Spinal cord (tissue), 10 donors: ENCODE data around the gene MMP17. TPM values are rescaled to one million over a fixed set of nuclear protein-coding genes. Genes with fewer than 3 reads are reported as not detected.

ENCODE experiments used
- DNase-seq, 6 donors: peaks; one replicate each; pipeline versions ENCODE4 v3.0.0 to v3.0.0-alpha.2; 2013 to 2015; ENCODE audit warnings: low spot score in 6 of 6, low read depth in 4 of 6
- H3K27ac ChIP-seq: one replicate; pipeline ENCODE4 v1.5.1; 2013; ENCODE audit warnings: low read depth, low read length, control low read depth
- H3K27me3 ChIP-seq: one replicate; pipeline ENCODE4 v1.6.1; 2013; ENCODE audit warnings: low read length; ENCODE audit not compliant: control insufficient read depth, insufficient read depth
- H3K36me3 ChIP-seq: one replicate; pipeline ENCODE4 v1.6.1; 2013; ENCODE audit warnings: low read length; ENCODE audit not compliant: control insufficient read depth, insufficient read depth
- H3K4me1 ChIP-seq: one replicate; pipeline ENCODE4 v1.6.1; 2013; ENCODE audit warnings: low read length; ENCODE audit not compliant: control insufficient read depth, insufficient read depth
- H3K4me3 ChIP-seq: one replicate; pipeline ENCODE4 v1.5.1; 2013; ENCODE audit warnings: low read depth, low read length, control low read depth
- H3K9me3 ChIP-seq: one replicate; pipeline ENCODE4 v1.6.1; 2013; ENCODE audit warnings: low read length; ENCODE audit not compliant: control insufficient read depth, insufficient read depth
- WGBS: methylation state at CpG from one replicate; pipeline ENCODE4 v1.1.5; 2013; ENCODE audit warnings: missing lambda C conversion rate; ENCODE audit not compliant: insufficient coverage; 5-methylcytosine and 5-hydroxymethylcytosine counted together
- polyA plus RNA-seq, 2 donors: library from polyadenylated mRNA; unstranded; fragments of 120-200 nt; gene quantifications; one replicate each; pipeline ENCODE4 v1.2.1, GENCODE V29; 2013; ENCODE audit not compliant: insufficient read length in 2 of 2
- total RNA-seq, 2 donors: library from RNA; depleted of rRNA in 1 of 2; stranded (reverse); fragments of 120-200 nt in 1 of 2; fragments of >200 nt in 1 of 2; gene quantifications; one replicate each; pipeline versions ENCODE4 v1.2.3 to v1.2.4, GENCODE V29; 2013 to 2014
- donor health status: healthy.

MMP17 gene
- total and polyA plus RNA-seq, 4 donors, result 16.5 to 98.3 (median 42.1) TPM

DNA sequence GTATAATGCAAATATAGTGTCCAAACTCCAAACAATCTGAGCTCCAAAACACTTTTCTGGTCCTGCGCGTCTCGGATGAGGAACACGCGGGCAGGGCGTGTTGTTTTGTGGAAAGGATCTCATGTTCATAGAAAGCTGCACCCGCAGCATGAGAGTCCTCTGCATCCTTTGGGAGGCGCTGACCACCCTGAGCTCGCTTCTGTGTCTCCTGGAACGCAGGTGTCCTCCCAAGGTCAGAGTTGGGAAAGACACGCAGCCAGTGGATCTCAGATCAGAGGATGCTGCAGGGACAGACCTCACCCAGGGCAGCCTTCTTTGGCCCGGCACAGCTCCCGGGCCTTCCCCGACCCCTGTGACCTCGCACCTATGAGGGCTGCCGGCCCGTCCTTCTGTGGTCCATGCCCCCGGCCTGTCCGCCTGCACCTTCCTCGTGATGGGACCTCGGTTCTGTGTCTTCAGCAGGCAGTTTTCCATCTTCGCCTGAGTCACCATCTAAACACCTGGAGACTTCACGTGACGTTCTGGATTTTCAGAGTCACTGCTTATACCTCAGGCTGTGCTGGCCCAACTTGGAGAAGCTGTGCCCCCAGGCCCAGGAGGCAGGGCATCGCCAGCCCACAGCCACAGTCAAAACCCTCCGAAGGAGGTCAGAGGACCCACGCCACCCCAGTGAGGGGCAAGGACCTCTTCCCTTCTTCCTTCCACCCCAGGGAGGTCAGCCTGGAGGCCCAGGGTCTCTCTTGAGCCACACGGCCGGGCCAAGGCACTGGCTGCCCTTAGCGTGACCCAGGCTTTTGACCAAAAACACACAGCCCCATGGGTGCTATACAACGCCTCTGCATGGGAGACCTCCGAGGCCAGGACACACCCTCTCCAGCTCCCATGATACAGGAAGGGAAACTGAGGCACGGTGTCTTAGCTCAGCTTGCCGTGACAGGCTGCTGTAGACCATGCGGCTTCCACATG, 25.9 kb downstream of the MMP17 start:
- DNase-seq, result no peak
- H3K27ac ChIP-seq, result no peak overlapping the region
- peaks cover 2% of the 10 kb centered on the region for H3K27me3 ChIP-seq
- no peaks in the 10 kb centered on the region for H3K9me3 ChIP-seq
- no peak overlapping the region for H3K4me3 ChIP-seq
- 84% methylated on average over 34 of the region's 35 CpGs for WGBS
- peaks cover 12% of the 10 kb centered on the region for H3K4me1 ChIP-seq
- H3K36me3 ChIP-seq, result peaks cover 43% of the 10 kb centered on the region

DNA sequence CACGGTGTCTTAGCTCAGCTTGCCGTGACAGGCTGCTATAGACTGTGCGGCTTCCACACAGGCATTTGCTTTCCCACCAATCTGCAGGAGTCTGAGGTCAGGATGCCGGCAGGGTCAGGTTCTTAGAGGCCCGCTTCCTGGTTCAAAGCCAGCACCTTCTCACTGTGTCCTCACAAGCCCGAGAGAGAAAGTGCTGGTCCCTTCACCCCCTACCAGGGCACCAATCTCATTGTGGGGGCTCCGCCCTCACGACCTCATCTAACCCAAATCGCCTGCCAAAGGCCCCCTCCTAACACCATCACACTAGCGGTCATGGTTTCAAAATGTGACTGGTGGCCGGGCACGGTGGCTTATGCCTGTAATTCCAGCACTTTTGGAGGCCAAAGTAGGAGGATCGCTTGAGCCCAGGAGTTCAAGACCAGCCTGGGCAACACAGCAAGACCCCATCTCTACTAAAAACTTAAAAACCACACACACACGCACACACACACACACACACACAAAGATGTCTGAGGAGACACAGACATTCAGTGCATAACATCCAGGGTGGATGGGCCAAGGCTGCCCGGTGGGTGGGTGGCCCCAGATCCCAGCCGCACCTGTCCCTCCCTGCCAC, 26.8 kb downstream of the MMP17 start:
- H3K27ac ChIP-seq, result no peak overlapping the region
- H3K4me3 ChIP-seq, result no peak overlapping the region
- H3K9me3 ChIP-seq, result no peaks in the 10 kb centered on the region
- DNase-seq, result no peak
- peaks cover 36% of the 10 kb centered on the region for H3K36me3 ChIP-seq
- 80% methylated on average over 12 of the region's 16 CpGs for WGBS
- peaks cover 13% of the 10 kb centered on the region for H3K4me1 ChIP-seq
- peaks cover 2% of the 10 kb centered on the region for H3K27me3 ChIP-seq

DNA sequence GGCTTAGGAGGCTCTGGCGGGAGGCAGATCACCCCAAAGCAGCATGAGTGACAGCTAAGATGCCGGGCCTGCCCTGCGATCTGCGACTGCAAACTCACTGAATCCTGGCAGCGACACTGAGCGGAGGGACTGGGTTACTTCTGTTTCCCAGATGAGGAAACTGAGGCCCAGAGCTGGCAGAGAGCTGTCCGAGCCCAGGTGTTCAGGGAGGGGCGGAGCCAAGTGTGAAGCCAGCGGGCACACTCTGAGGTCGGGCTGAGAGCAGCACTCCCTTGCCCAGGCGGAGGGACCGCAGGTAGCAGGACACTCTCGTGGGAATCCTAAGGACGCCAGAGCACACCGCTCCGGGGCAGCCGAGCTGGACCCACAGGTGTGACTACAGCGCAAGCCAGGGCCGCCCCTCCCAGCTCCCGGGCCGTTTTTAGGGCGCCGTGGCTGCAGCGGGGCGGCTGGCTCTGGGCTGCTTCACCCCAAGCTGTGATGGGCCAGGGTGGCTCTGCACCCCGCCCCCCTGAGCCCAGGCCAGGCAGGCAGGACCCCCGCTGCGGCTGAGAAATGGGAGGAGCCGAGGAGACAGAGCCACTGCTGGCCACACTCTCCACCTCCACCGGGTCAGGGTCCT, 27.4 kb downstream of the MMP17 start:
- H3K9me3 ChIP-seq, result no peaks in the 10 kb centered on the region
- no peak overlapping the region for H3K27ac ChIP-seq
- no peak for DNase-seq
- H3K36me3 ChIP-seq, result peaks cover 29% of the 10 kb centered on the region
- H3K27me3 ChIP-seq, result peaks cover 2% of the 10 kb centered on the region
- 54% methylated on average over 30 of the region's 30 CpGs for WGBS
- peaks cover 20% of the 10 kb centered on the region for H3K4me1 ChIP-seq
- H3K4me3 ChIP-seq, result no peak overlapping the region

DNA sequence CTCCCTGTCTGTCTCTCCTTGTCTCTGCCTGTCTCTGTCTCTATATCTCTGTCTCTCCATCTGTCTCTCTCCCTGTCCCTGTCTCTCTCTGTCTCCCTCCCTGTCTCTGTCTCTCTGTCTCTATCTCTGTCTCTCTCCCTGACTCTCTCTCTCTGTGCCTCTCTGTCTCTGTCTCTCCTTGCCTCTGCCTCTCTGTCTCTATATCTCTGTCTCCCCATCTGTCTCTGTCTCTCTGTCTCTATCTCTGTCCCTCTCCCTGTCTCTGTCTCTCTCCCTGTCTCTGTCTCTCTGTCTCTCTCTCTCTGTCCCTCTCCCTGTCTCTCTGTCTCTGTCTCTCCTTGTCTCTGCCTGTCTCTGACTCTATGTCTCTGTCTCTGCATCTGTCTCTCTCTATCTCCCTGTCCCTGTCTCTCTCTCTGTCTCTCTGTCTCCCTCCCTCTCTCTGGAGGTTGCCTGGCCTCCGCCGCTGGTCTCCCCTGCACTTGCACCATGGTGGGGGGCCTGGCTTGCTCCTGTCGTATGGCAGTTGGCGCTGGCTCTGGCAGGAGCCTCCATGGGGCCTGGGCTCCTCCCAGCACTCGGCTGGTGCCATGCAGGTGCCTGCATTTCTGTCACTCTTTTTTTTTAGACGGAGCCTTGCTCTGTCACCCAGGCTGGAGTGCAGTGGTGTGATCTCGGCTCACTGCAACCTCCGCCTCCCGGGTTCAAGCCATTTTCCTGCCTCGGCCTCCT, 28.3 kb downstream of the MMP17 start:
- DNase-seq, result no peak
- Histone ChIP-seq H3K27me3 (peaks cover 2% of the 10 kb centered on the region), H3K36me3 (peaks cover 20% of the 10 kb centered on the region), H3K4me3 (no peak overlapping the region), H3K27ac (no peak overlapping the region), H3K9me3 (no peaks in the 10 kb centered on the region), H3K4me1 (peaks cover 23% of the 10 kb centered on the region)
- 77% methylated on average over 10 of the region's 10 CpGs for WGBS

DNA sequence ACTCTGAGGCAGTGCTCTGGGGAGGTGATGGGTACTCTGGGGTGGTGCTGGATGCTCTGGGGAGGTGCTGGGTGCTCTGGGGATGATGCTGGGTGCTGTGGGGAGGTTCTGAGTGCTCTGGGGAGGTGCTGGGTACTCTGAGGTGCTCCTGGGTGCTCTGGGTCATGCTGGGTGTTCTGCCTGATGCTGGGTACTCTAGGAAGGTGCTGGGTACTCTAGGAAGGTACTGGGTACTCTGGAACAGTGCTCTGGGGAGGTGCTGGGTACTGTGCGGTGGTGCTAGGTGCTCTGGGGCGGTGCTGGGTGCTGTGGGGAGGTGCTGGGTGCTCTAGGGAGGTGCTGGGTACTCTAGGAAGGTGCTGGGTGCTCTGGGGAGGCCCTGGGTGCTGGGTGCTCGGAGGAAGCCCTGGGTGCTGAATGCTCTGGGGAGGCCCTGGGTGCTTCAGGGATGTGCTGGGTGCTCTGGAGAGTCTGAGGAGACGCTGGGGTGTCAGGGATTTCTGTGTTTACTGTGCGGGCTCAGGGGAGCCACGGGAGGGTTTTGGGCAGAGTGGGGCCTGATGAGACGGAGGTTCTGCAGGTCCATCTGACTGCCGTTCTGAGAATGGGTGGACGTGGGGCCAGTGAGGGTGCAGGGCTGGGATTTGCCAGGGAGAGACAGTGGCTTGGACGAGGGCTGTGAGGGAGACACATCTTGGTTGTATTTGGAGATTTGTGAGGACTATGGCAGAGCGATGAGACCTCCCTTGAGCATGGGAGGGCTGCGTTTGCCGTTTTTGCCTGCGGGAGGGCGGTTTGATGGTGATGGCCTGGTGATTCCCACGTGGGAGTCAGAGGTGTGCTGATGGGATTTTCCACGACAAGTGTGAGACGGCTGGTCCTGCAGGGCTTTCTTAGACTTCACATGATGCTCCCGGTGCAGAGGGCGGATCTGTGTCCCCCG, 30.0 kb downstream of the MMP17 start:
- Histone ChIP-seq H3K27me3 (peaks cover 2% of the 10 kb centered on the region), H3K4me1 (peaks cover 24% of the 10 kb centered on the region), H3K9me3 (no peaks in the 10 kb centered on the region), H3K4me3 (no peak overlapping the region), H3K27ac (no peak overlapping the region), H3K36me3 (peaks cover 4% of the 10 kb centered on the region)
- WGBS, result 82% methylated on average over 21 of the region's 21 CpGs
- no peak for DNase-seq

DNA sequence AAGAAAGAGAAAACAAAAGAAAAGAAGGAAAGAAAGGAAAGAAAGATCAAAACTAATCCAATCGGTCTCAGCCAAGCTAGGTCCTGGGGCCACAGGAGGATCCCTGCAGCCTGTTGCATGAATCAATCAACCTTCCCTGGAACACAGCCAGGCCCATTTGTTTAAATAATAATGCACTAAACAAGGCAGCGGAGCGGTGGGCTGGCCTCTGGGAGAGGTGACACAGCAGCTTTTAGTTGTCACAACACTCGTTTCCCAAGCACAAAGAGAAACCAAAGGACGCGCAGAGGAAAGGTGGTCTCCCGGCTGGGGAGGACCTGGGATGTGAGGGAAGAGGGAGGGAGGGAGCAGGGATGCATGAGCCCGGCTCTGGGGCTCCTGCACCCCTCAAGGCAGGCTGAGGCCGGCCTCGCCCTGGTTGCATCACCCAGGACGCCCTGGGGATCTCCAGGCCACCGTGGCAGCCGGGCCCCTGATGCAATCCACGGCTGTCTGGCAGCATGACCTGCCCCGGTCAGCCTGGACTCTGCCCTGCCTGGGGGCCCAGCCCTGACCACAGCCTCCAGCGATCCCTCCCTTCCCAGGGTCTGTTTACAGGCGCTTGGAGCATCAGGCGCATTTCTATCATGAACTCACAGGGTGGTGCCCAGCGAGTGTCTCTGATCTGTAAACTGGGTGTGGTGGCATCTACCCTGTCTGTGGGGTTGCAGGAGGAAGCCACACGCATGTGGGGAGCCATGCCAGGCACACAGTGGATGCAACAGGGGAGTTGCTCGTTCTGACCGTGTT, 32.5 kb downstream of the MMP17 start:
- 42% methylated on average over 19 of the region's 22 CpGs for WGBS
- Histone ChIP-seq H3K4me3 (no peak overlapping the region), H3K9me3 (no peaks in the 10 kb centered on the region), H3K4me1 (peaks cover 25% of the 10 kb centered on the region), H3K36me3 (no peaks in the 10 kb centered on the region), H3K27ac (no peak overlapping the region), H3K27me3 (no peaks in the 10 kb centered on the region)
- DNase-seq, result peak in 3 of 6 donors; percentile 4 to 69 (median 25)

DNA sequence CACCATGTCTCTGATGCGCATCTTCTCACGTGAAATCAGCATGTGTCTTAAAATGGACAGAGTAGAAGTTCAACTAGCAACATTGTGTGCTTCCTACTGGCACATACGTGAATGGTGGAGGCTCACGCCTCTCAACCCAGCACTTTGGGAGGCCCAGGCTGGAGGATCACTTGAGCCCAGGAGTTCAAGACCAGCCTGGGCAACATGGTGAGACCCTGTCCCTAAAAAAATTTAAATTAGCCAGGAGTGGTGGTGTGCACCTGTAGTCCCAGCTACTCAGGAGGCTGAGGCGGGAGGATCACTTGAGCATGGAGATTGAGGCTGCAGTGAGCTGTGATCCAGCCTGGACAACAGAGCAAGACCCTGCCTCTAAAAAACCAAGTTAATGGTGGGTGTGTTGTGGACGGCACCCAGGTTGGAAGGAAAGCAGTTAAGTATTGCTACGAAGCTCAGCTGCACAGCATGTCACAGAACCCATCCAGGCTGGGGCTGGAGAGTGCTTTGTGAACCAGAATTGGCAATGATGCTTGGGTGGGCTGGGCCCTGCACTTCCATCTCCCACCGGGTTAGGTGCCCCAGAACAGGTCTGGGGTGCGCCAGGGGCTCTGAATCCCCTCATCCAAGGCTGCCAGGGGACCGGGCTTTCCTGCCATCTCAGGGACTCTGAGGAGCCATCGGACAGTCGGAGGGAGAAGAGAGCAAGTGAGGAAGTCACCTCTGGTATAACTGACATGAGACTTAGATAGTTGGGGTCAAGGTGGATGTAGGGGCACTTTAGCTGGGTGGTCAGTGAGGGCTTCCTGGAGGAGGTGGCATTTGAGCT, 33.3 kb downstream of the MMP17 start:
- no peak overlapping the region for H3K27ac ChIP-seq

DNA sequence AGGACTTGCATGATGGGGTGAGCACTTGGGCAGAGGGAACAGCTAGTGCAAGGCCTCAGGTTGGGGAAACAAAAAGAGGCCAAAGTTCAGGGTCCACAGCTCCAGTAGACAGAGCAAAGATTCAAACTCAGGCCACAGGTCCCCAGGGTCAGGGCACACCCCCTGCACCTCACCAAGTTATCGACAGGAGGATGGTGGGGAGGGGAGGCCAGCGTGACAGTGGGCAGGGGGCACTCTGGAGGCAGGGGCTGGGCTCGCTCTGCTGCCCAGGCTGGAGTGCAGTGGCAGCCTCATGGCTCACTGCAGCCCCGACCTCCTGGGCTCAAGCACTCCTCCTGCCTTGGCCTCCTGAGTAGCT, 33.9 kb downstream of the MMP17 start:
- no peak overlapping the region for H3K27ac ChIP-seq
- H3K9me3 ChIP-seq, result no peaks in the 10 kb centered on the region
- no peaks in the 10 kb centered on the region for H3K27me3 ChIP-seq
- no peaks in the 10 kb centered on the region for H3K36me3 ChIP-seq
- 82% methylated on average over 4 of the region's 4 CpGs for WGBS
- H3K4me1 ChIP-seq, result peaks cover 21% of the 10 kb centered on the region
- DNase-seq, result no peak
- H3K4me3 ChIP-seq, result no peak overlapping the region

More for the DNA sequence above, 33.3 kb downstream of the MMP17 start:
- H3K4me3 ChIP-seq, result no peak overlapping the region
- DNase-seq, result no peak
- H3K4me1 ChIP-seq, result peaks cover 21% of the 10 kb centered on the region
- 91% methylated on average over 12 of the region's 12 CpGs for WGBS
- H3K36me3 ChIP-seq, result no peaks in the 10 kb centered on the region
- no peaks in the 10 kb centered on the region for H3K9me3 ChIP-seq
- H3K27me3 ChIP-seq, result no peaks in the 10 kb centered on the region
